ENCODE measurements around the gene DNAH8. TPM values are rescaled to one million over a fixed set of nuclear protein-coding genes. Genes with fewer than 3 reads are reported as not detected.

DNAH8 gene
- total RNA-seq, 2 donors from 2014 or later: not detected

DNA sequence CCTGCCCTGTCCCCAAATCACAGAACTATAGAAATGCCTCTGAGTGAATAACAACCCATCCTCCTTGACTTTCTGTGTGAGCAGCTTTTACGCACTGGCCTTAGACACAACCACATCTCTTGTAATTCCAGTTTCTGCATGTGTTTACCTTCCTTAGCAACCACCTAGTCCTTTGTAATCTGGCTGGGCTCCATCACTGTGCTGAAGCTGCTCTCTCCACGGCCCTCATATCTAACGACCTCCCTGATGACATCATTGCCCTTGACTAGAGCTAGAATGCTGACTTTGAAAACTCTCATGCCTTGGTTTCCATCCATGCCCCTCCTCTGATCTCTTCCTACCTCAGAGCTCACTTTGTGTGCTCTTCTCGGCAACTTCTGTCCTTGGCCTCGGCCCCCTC, 303.0 kb downstream of the DNAH8 start:
- DNase-seq (no peak), ATAC-seq (no peak)
- intact Hi-C loops (cut with DNase I, micrococcal nuclease): no loop called here

DNA sequence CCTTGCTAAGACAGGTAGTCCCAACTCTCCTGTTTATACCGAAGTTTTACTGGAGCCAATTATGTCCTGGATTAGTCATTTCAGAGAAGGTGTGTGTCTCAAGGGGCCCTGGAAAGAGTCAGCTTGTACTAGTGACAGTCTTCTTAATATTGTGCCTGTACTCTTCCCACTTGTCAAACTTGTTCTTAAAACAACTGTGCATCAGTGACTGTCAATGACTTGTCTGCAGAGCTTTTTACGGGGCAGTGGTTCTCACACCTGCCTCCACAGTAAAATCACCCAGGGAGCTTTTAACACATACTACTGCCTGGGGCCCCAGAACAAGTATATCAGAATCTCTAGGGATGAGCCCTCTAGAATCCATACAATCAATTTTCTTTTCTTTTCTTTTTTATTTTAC, 305.0 kb downstream of the DNAH8 start:
- no peak for ATAC-seq
- intact Hi-C loops (cut with DNase I, micrococcal nuclease): no loop called here
- DNase-seq: no peak

DNA sequence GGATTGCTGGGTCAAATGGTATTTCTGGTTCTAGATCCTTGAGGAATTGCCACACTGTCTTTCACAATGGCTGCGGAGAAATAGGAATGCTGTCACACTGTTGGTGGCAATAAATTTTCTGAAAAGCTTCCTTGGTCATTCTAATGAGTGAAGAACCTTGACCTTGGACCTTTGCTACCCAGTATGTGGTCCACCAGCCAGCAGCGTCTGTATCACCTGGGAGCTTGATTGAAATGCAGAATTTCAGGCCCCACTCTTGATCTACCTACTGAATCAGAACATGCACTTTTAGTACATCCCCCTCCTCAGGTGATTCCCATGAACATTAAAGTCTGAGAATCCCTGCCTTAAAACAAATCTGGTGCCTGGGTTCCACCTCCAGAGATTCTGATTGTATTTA, 305.9 kb downstream of the DNAH8 start:
- intact Hi-C loops (cut with DNase I, micrococcal nuclease): no loop called here
- DNase-seq (no peak), ATAC-seq (no peak)

- intact Hi-C loops (cut with DNase I, micrococcal nuclease): no loop called here
- DNase-seq (no peak), ATAC-seq (no peak)
Measured at GRCh38 chr6:39021779-39022178, 306.7 kb downstream of the DNAH8 start.

DNA sequence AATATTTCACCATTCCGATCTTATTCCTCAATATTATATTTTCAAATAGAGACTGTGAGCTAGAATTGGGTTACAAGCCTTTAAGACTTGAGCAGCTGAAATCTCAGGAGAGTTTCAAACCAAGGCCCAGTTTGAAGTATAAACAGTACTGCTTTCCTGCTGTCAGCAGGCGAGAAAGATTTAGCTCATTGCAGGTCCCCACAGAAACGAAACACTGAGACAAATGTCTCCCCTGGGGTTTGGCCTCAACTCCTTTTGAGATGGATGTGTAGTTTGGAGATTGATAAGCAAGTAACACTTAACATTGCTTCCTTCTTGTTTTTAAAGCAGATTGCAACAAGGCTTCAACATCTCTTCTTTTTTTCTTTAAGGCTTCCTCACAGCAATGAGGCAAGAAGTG, 311.1 kb downstream of the DNAH8 start:
- ATAC-seq (no peak), DNase-seq (no peak)
- intact Hi-C loops (cut with DNase I, micrococcal nuclease): no loop called here

GRCh38 chr6:39029156-39030011, 314.3 kb downstream of the DNAH8 start:
- ATAC-seq: peak; percentile 68
- peak in 1 of 2 donors; percentile 44 for DNase-seq
- intact Hi-C loops (cut with DNase I, micrococcal nuclease): no loop called here

- intact Hi-C loops (cut with DNase I, micrococcal nuclease): no loop called here
- no peak for DNase-seq
- ATAC-seq: no peak
Measured at GRCh38 chr6:39035681-39036080, 320.6 kb downstream of the DNAH8 start.

- DNase-seq: no peak
- no peak for ATAC-seq
- intact Hi-C loops (cut with DNase I, micrococcal nuclease): no loop called here
Measured at GRCh38 chr6:39037082-39037508, 322.0 kb downstream of the DNAH8 start.

DNA sequence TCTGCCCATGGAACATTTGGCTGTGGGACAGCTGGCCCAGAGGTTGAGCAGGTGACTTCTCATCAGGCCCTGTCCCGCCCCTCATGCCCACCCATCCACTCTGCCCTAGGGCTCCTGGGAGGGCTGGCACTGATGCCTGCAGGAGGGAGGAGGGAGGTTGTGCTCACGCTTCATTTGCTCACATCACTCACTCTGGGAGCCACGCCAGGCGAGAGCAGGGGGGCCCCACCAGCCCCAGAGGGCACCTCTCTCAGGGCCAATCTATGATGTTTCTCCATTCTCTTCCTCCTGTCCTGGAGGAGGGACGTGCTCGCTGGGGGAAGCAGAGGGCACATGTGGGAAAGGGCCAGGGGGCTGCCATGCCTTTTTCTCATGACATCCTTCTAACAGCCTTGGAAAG, 322.6 kb downstream of the DNAH8 start:
- ATAC-seq: no peak
- intact Hi-C loops (cut with DNase I, micrococcal nuclease): no loop called here

GRCh38 chr6:39040080-39040673, 325.1 kb downstream of the DNAH8 start:
- intact Hi-C loops (cut with DNase I, micrococcal nuclease): no loop called here

More for the DNA sequence above, 322.6 kb downstream of the DNAH8 start:
- no peak for DNase-seq

DNA sequence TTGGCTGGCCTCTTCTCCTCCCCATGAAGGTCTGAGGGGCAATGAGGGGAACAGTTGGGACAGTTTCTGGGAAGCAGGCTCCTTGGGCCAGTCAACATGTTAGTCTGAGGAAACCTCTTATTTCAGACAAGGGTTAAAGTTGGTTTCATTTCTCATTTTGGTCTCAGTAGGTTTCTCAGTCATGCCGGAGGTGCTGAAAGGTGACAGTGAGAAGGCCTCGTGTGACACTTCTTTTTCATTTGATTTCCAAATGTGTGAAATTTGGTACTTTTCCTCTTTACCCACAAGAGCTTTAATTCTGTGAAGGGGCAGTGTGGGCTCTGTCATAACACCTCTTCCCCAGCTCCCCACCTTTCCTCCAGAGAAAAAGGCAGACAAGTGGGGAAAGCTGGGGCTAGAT, 326.0 kb downstream of the DNAH8 start:
- ATAC-seq (no peak), DNase-seq (no peak)
- intact Hi-C loops (cut with DNase I, micrococcal nuclease): no loop called here

More at GRCh38 chr6:39040080-39040673, 325.1 kb downstream of the DNAH8 start:
- ATAC-seq: no peak
- DNase-seq: no peak

DNA sequence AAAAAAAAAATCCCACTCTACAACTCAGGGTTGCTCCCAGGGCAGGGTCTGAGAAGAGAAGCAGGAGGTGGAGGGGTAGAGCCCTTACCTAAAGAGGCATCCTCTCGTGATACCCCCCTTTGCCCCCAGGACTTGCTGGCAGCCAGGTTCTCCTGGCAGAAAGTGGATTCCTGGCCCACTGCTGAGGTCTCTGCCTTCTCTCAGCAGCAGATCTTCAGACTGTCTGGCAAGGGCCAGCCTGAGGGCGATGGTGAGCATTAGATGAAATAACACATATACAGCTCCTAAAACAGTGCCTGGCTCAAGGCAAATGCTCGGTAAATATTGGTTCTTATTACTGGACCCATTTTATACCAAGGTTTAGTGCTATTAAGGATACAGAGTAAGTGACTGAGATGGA, 328.7 kb downstream of the DNAH8 start:
- no peak for DNase-seq
- intact Hi-C loops (cut with DNase I, micrococcal nuclease): no loop called here
- no peak for ATAC-seq

GRCh38 chr6:39044181-39044580, 329.1 kb downstream of the DNAH8 start:
- intact Hi-C loops (cut with DNase I, micrococcal nuclease): no loop called here
- DNase-seq (no peak), ATAC-seq (no peak)

GRCh38 chr6:39047434-39048327, 332.6 kb downstream of the DNAH8 start:
- no peak for DNase-seq
- no peak for ATAC-seq
- intact Hi-C loops (cut with DNase I, micrococcal nuclease): no loop called here

GRCh38 chr6:39048481-39049399, 333.6 kb downstream of the DNAH8 start, which contains the start of gene GLP1R:
Gene GLP1R, plus strand, starts transcription at chr6:39048781. Its CDS starts 60 bp downstream, at chr6:39048841.
- ATAC-seq: no peak
- intact Hi-C loops (cut with DNase I, micrococcal nuclease): no loop called here
- no peak for DNase-seq

GRCh38 chr6:39049575-39050283, 334.6 kb downstream of the DNAH8 start:
- no peak for ATAC-seq
- no peak for DNase-seq
- intact Hi-C loops (cut with DNase I, micrococcal nuclease): no loop called here

- intact Hi-C loops (cut with DNase I, micrococcal nuclease): no loop called here
- ATAC-seq (no peak), DNase-seq (no peak)
Measured at GRCh38 chr6:39050453-39051112, 335.5 kb downstream of the DNAH8 start.
